Measurements from ENCODE around the gene PTPRC.

Gene PTPRC

GRCh38 chr1:198660341-198661261 lies 21.8 kb downstream of the PTPRC start:
- no peak overlapping the region for H3K9ac ChIP-seq (ENCODE audit: low read length)
- no peak overlapping the region for H3K4me3 ChIP-seq (ENCODE audit: low read depth, low read length, poor library complexity, severe bottlenecking)
- peaks cover 57% of the 10 kb centered on the region for H3K36me3 ChIP-seq (ENCODE audit: insufficient read depth, low read length)
- H3K27me3 ChIP-seq (ENCODE audit: insufficient read depth, low read length), result no peaks in the 10 kb centered on the region
- H3K4me1 ChIP-seq (ENCODE audit: insufficient read depth, low read length, severe bottlenecking), result peaks cover 95% of the 10 kb centered on the region
- H3K9me3 ChIP-seq (ENCODE audit: low read length), result no peaks in the 10 kb centered on the region
- peak overlapping the region; percentile 55 for H3K27ac ChIP-seq (ENCODE audit: low read depth, low read length, poor library complexity, severe bottlenecking)
- peaks cover 95% of the 10 kb centered on the region for H3K79me2 ChIP-seq (ENCODE audit: insufficient read depth, low read length)
- H4K20me1 ChIP-seq (ENCODE audit: insufficient read depth, low read length), result no peaks in the 10 kb centered on the region
- H3F3A ChIP-seq (ENCODE audit: insufficient read depth, low read length), result no peaks in the 10 kb centered on the region
- TF ChIP-seq EZH2 (IDR thresholded peaks at IDR 0.05; ENCODE audit: borderline replicate concordance, low read length), result no peak
- no peak for TF ChIP-seq CTCF (IDR thresholded peaks at IDR 0.05; ENCODE audit: low read length)
- H2AFZ ChIP-seq (ENCODE audit: low read length), result no peak overlapping the region
- H3K9me2 ChIP-seq (ENCODE audit: low read depth, low read length), result no peaks in the 10 kb centered on the region
- H3K4me2 ChIP-seq (ENCODE audit: low read length), result peak overlapping the region; percentile 1; the same call in 1 of the 2 replicates

- H4K20me1 ChIP-seq (ENCODE audit: insufficient read depth, low read length), result no peaks in the 10 kb centered on the region
- no peaks in the 10 kb centered on the region for H3K9me2 ChIP-seq (ENCODE audit: low read depth, low read length)
- no peaks in the 10 kb centered on the region for H3K9me3 ChIP-seq (ENCODE audit: low read length)
- H3K4me1 ChIP-seq (ENCODE audit: insufficient read depth, low read length, severe bottlenecking), result peaks cover 91% of the 10 kb centered on the region
- H3K9ac ChIP-seq (ENCODE audit: low read length), result no peak overlapping the region; the same call in 1 of the 2 replicates
- peak overlapping the region; percentile 68 for H3K27ac ChIP-seq (ENCODE audit: low read depth, low read length, poor library complexity, severe bottlenecking)
- H2AFZ ChIP-seq (ENCODE audit: low read length), result no peak overlapping the region
- H3K4me3 ChIP-seq (ENCODE audit: low read depth, low read length, poor library complexity, severe bottlenecking), result peak overlapping the region; percentile 14
- peak overlapping the region; percentile 18; the same call in 1 of the 2 replicates for H3K4me2 ChIP-seq (ENCODE audit: low read length)
- peaks cover 75% of the 10 kb centered on the region for H3K36me3 ChIP-seq (ENCODE audit: insufficient read depth, low read length)
- H3F3A ChIP-seq (ENCODE audit: insufficient read depth, low read length), result no peaks in the 10 kb centered on the region
- no peak for TF ChIP-seq CTCF (IDR thresholded peaks at IDR 0.05; ENCODE audit: low read length)
- no peak for TF ChIP-seq EZH2 (IDR thresholded peaks at IDR 0.05; ENCODE audit: borderline replicate concordance, low read length)
- peaks cover 96% of the 10 kb centered on the region for H3K79me2 ChIP-seq (ENCODE audit: insufficient read depth, low read length)
- no peaks in the 10 kb centered on the region for H3K27me3 ChIP-seq (ENCODE audit: insufficient read depth, low read length)
Observed at GRCh38 chr1:198662821-198663220, 24.0 kb downstream of the PTPRC start.

GRCh38 chr1:198664068-198664788 lies 25.4 kb downstream of the PTPRC start:
- H3K79me2 ChIP-seq (ENCODE audit: insufficient read depth, low read length), result peaks cover 93% of the 10 kb centered on the region
- H2AFZ ChIP-seq (ENCODE audit: low read length), result no peak overlapping the region
- H3K9me3 ChIP-seq (ENCODE audit: low read length), result no peaks in the 10 kb centered on the region
- H3K4me3 ChIP-seq (ENCODE audit: low read depth, low read length, poor library complexity, severe bottlenecking), result peak overlapping the region; percentile 32
- H4K20me1 ChIP-seq (ENCODE audit: insufficient read depth, low read length), result no peaks in the 10 kb centered on the region
- peak overlapping the region; percentile 67 for H3K4me2 ChIP-seq (ENCODE audit: low read length)
- peaks cover 91% of the 10 kb centered on the region for H3K4me1 ChIP-seq (ENCODE audit: insufficient read depth, low read length, severe bottlenecking)
- H3K27ac ChIP-seq (ENCODE audit: low read depth, low read length, poor library complexity, severe bottlenecking), result peak overlapping the region; percentile 83
- H3K9me2 ChIP-seq (ENCODE audit: low read depth, low read length), result no peaks in the 10 kb centered on the region
- TF ChIP-seq EZH2 (IDR thresholded peaks at IDR 0.05; ENCODE audit: borderline replicate concordance, low read length) (no peak), CTCF (IDR thresholded peaks at IDR 0.05; ENCODE audit: low read length) (no peak)
- no peaks in the 10 kb centered on the region for H3K27me3 ChIP-seq (ENCODE audit: insufficient read depth, low read length)
- H3F3A ChIP-seq (ENCODE audit: insufficient read depth, low read length), result no peaks in the 10 kb centered on the region
- H3K9ac ChIP-seq (ENCODE audit: low read length), result peak overlapping the region; percentile 39; the same call in 1 of the 2 replicates
- H3K36me3 ChIP-seq (ENCODE audit: insufficient read depth, low read length), result peaks cover 78% of the 10 kb centered on the region

Data from OCI-LY1 (cell line).